Fibroblast of skin of abdomen (primary cell): ENCODE results near the gene CYP3A5.
"Not testable (repeated sequence)": the region's sequence is repeated elsewhere in the genome, so short reads cannot be mapped to it uniquely, and the experiment has no call there.

Experiments used
- DNase-seq: peaks from one replicate; pipeline ENCODE4 v3.0.0-alpha.2; 2013

Gene CYP3A5

DNA sequence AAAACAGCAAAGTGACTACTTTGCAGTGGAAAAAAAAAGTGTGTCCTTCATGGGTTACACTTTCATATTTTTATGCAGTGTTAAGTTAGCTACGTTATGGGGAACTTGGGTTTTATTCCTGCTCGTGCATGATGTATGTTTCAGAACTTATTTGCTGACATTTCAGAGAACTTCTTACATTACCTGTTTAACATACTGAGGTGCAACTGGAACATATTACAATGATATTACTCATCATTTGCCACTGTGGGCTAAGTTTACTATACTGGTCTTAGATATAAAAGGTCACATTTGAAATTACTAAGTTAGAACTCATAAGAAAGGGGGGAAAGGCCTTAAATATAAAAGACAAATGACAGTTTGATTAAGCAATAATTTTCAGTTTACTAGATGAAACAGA is 42.4 kb downstream of the CYP3A5 start:
- not testable (repeated sequence) for DNase-seq

DNA sequence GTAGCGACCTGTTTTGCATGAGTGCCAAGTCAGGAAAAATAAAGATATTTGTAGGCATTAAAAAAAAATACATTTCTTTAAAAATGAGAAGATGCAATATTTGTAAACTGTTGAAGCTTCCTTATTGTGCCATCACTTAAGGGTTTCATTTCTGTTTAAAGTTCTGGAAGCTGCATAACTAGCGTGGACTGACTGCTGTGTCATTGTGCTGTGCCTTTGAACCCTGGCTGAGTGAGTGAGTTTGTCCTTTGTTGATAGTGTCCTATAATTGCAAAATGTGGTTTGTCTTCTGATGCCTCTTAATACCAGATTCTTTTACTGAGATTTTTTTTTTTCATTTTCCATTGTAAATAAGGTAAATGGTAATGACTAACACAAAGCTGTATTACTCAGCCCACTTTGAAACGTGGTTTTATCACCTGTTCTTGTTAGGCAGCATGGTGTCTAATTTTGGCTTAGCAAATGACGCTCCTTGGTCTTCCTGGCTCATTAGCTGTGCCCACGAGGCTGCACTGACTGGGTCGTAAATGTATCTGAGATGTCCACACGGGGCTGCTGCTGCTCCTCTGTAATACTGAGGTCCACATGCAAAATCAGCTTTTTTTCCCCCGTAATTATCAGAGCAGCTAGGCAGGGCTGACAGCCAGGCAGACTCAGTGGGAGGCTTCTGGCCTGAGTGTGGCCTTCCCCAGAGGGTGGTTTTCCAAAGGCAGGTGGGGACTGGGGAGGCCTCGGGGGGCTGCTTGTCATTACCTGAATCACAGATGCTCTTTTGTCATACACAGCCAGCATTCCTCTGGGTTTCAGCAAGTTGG is 48.3 kb downstream of the CYP3A5 start:
- peak; percentile 4 for DNase-seq

- DNase-seq = no peak
Observed at GRCh38 chr7:99629643-99630042, 50.2 kb downstream of the CYP3A5 start.

DNA sequence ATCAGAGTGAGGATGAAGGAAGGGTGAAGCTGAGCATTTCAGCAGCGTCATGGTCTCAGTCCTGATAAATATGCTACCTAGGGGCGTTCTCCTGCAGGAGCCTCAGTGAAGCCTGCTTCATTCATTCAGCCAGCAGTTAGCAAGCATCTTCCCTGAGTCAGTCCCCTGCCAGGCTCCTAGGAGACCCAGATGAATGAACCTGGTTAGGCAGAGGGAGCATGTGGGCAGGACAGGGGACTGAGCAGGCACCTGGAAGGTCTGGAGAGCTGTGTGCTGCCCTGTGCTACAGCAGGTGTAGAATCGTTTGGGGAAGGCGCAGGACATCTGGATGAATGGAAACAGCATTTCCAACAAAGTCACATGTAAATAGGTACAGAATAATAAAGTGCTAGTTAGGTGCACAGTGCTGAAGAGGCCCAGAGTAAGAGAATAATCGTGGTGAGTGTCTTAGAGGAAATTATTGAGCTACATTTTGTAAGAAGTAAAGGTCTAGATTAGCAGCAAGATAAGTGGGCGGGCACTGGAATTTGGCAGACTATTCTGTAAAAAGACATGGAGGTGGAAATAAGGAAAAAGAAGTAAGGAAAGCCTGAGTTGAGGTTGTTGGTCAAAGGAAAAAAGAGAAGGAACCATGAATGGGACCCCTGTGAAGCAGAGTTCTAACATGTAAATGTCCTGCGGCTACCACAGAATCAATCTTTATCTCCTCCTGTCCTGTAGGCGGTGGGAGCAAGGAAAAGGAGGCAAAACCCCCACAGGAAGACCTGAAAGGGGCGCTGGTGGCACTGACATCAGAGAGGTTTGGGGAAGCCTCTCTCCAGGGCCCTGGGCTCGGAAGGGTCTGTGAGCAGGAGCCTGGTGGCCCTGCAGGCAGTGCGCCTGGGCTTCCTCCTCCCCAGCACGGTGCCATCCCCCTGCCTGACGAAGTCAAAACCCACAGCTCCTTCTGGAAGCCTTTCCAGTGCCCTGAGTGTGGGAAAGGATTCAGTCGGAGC is 51.0 kb downstream of the CYP3A5 start:
- no peak for DNase-seq

DNA sequence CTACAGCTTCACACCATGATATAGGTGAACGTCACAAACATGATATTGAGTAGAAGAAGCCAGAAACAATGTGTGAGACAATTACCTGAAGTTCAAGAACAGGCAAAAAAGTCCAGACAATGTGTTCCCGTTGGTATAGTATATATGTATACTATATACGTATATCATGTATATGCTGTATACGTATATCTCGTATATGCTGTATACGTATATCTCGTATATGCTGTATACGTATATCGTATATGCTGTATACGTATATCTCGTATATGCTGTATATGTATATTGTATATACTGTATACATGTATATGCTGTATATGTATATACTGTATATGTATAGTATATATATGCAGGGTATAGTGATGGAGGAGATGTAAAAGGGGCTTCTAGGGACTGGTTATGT is 52.3 kb downstream of the CYP3A5 start:
- no peak for DNase-seq

DNA sequence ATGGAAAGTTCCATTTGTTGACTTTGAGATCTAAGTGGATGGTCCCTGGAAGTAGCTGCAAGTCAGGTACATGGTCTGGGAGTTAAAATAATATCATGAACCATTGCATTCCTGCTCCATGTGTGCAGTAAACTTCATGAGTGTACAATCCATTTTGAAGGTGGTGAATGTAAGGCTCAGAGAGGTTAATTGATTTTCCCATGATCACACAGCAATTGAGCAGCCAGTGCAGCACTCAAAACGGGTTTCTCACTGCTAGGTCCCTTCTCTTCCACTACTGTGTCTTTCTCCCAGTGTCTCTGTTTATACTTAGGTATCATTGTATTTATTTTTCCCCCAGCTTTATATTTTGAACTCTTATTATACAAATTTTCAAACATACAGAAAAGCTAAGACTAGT is 53.1 kb downstream of the CYP3A5 start:
- no peak for DNase-seq

GRCh38 chr7:99625961-99626360 is 53.8 kb downstream of the CYP3A5 start:
- no peak for DNase-seq

- DNase-seq = no peak
Observed at GRCh38 chr7:99625321-99625720, 54.5 kb downstream of the CYP3A5 start.

- DNase-seq = no peak
Observed at GRCh38 chr7:99624484-99624883, 55.3 kb downstream of the CYP3A5 start.

DNA sequence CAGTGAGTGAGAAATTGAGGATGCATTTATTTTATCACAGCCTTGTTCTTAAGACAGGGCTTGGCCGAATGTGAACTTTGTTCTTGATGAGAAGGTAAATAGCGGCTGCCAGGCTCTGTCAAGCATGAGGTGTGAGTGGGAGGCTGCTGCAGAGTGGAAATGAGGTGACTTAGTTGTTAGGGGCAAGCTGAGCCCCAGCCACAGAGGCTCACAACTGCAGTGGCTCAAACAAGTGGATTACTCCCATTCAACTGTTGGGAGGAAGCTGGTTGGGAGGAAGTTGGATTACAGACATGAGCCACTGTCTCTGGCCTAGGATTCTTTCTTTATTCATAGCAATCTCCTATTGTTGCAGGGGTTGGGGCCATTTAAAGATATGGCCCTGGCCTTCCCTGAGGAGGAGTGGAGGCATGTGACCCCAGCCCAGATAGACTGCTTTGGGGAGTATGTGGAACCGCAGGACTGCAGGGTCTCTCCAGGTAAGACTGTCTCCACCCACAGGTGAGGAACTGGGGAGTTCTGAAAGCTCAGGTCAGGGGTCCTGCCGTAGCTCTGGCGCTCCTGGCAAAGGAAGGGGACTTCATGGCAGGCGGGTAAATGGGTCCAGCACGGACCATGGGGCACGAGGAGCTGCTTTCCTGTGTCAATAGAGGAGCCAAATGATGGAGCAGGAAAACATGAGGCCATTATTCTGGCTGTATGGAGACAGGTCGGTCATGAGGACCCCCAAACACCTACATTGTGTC is 55.9 kb downstream of the CYP3A5 start:
- DNase-seq = no peak

GRCh38 chr7:99623091-99623693 is 56.6 kb downstream of the CYP3A5 start:
- no peak for DNase-seq

GRCh38 chr7:99622596-99622995 is 57.2 kb downstream of the CYP3A5 start:
- DNase-seq = no peak

DNA sequence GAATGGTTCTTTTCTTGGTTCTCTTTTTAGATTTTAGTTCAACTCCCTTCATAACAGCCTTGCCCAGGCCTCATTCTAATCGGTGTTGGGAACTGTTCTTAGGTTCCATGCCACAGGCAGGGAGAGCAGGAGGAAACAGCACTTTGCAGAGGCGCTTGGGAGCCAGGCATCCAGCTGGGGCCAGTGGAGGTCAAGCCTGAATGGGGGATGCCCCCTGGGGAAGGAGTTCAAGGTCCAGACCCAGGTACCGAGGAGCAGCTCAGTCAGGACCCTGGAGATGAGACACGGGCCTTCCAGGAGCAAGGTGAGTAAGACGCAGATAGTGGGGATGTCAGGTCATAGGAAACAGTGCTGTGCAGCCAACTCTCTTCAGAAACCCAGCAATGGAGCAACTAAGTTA is 58.5 kb downstream of the CYP3A5 start:
- DNase-seq = no peak

GRCh38 chr7:99619571-99620130 is 60.1 kb downstream of the CYP3A5 start:
- no peak for DNase-seq

GRCh38 chr7:99618726-99619125 is 61.1 kb downstream of the CYP3A5 start:
- no peak for DNase-seq

GRCh38 chr7:99617192-99617781 is 62.5 kb downstream of the CYP3A5 start:
- no peak for DNase-seq

- peak; percentile 92 for DNase-seq
Observed at GRCh38 chr7:99616359-99617191, 63.2 kb downstream of the CYP3A5 start, which contains the start of gene ZSCAN25. Gene ZSCAN25, plus strand, starts transcription at chr7:99616946. Its CDS starts 2,661 bp downstream, at chr7:99619607.

DNA sequence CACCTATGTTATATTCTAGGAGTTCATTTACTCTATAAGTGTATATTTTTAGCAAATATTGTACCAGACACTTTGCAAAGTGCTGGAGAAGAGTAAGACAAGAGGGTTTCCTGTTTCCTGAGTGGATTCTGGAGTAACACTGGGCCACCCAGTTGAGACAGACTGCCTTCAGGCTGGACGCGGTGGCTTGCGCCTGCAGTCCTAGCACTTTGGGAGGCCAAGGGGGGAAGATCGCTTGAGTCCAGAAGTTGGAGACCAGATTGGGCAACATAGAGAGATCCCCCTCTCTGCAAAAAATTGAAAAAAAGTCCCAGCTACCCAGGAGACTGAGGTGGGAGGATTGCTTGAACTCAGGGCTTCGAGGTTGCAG is 63.8 kb downstream of the CYP3A5 start:
- no peak for DNase-seq

GRCh38 chr7:99614495-99614894 is 65.3 kb downstream of the CYP3A5 start:
- no peak for DNase-seq

DNA sequence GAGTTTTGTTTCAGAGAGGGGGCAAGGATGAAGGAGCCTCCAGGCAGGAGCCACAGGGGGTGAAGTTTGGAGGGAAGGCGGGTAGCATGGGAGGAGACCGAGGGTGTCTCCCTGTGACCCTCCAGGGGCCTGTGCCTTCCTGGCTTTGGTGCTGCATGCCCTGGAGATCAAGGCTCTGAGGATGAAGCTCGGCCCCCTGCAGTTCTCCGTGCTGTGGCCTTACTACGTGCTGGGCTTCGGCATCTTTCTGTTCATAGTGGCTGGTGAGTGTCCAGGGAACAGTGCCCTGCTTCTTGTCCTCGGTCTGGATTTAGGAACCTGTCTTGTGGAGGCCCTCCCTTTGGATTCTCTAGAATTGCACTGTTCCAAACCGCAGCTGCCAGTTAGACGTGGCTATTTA is 72.2 kb downstream of the CYP3A5 start:
- no peak for DNase-seq

DNA sequence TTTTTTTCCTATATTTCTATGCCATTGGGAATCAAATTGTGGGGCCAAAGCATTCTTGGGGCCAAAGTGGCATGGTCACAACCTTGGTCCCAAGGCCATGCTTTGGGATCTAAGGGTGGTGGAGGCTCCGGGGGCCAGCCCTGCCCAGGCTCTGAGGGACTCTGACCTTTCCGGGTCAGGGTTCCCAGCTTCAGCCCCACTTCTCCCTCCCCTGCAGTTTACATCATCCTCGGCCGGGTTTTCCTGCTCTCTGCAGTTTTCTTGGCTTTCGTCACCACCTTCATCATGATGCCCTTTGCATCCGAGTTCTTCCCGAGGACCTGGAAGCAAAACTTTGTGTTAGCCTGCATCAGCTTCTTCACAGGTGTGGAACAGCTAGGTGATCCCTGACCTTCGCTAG is 73.3 kb downstream of the CYP3A5 start:
- DNase-seq = no peak
